ENCODE data around the gene WDFY4. TPM values are rescaled to one million over a fixed set of nuclear protein-coding genes. Genes with fewer than 3 reads are reported as not detected.

The WDFY4 gene
- polyA plus RNA-seq, 1 donor (not counting 4 experiments of a cell fraction or from before 2014, with no cell fraction given): 0.04 TPM

GRCh38 chr10:48774416-48775205 lies 89.9 kb downstream of the WDFY4 start:
- no peaks in the 10 kb centered on the region for H3K4me1 ChIP-seq (ENCODE audit: control insufficient read depth, extremely low read depth, insufficient read depth, low read length)
- FAIRE-seq (no peak), DNase-seq (ENCODE audit: low read depth, low spot score) (no peak)
- no peaks in the 10 kb centered on the region for H3K9me3 ChIP-seq (ENCODE audit: control insufficient read depth, low read depth, low read length)
- no peak overlapping the region for H3K4me3 ChIP-seq (ENCODE audit: control insufficient read depth in 2 of 3, extremely low read depth in 1 of 3, insufficient read depth in 2 of 3, low read depth in 1 of 3, low read length in 3 of 3)
- no peaks in the 10 kb centered on the region for H3K27me3 ChIP-seq (ENCODE audit: control insufficient read depth, extremely low read depth, insufficient read depth, low read length)
- H4K20me1 ChIP-seq (ENCODE audit: control insufficient read depth, extremely low read depth, insufficient read depth, low read length): no peaks in the 10 kb centered on the region
- H3K9me1 ChIP-seq (ENCODE audit: control insufficient read depth, extremely low read depth, insufficient read depth, low read length): no peaks in the 10 kb centered on the region
- H3K4me2 ChIP-seq (ENCODE audit: control insufficient read depth, extremely low read depth, insufficient read depth, low read depth, low read length): no peak overlapping the region
- dilution Hi-C loops (cut with MboI; ENCODE audit: extremely low pct_ligation_motif_present, low sequenced_read_pairs): no loop called here
- H3K27ac ChIP-seq (ENCODE audit: control insufficient read depth, insufficient read depth, low read length): no peak overlapping the region
- H2AFZ ChIP-seq (ENCODE audit: control insufficient read depth, low read length): no peak overlapping the region
- no peaks in the 10 kb centered on the region for H3K79me2 ChIP-seq (ENCODE audit: control insufficient read depth, insufficient read depth, low read length)
- H3K9ac ChIP-seq (ENCODE audit: control insufficient read depth, extremely low read depth, insufficient read depth, low read length): no peak overlapping the region
- no peaks in the 10 kb centered on the region for H3K36me3 ChIP-seq (ENCODE audit: control insufficient read depth in 2 of 2, extremely low read depth in 1 of 2, insufficient read depth in 2 of 2, low read length in 2 of 2)
- TF ChIP-seq CTCF (optimal IDR thresholded peaks at IDR 0.05 in 1 of 3, IDR thresholded peaks at IDR 0.05 in 1 of 3, conservative IDR thresholded peaks at IDR 0.05 in 1 of 3; ENCODE audit: extremely low read depth in 1 of 3, insufficient read depth in 2 of 3, low read length in 3 of 3) (no peak), EZH2 (IDR thresholded peaks at IDR 0.05; ENCODE audit: low read length) (no peak)

DNA sequence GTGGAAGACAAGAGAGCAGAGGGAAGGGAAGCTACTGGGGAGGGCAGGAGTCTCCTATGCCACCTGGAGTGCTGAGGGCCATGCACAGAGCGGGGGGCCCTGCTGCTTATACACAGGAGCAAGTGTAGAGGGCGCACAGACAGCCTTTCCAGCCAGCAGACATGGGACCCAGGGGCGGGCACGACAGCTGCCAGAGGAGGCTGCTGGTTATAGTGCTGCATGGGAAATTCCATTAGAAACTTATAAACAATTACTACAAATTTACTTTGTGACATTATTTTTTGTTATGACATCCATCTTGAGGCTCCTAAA lies 90.5 kb downstream of the WDFY4 start:
- H3K79me2 ChIP-seq (ENCODE audit: control insufficient read depth, insufficient read depth, low read length): no peaks in the 10 kb centered on the region
- no peak overlapping the region for H3K27ac ChIP-seq (ENCODE audit: control insufficient read depth, insufficient read depth, low read length)
- no peaks in the 10 kb centered on the region for H4K20me1 ChIP-seq (ENCODE audit: control insufficient read depth, extremely low read depth, insufficient read depth, low read length)
- no peak overlapping the region for H3K4me3 ChIP-seq (ENCODE audit: control insufficient read depth in 2 of 3, extremely low read depth in 1 of 3, insufficient read depth in 2 of 3, low read depth in 1 of 3, low read length in 3 of 3)
- no peaks in the 10 kb centered on the region for H3K4me1 ChIP-seq (ENCODE audit: control insufficient read depth, extremely low read depth, insufficient read depth, low read length)
- no peaks in the 10 kb centered on the region for H3K27me3 ChIP-seq (ENCODE audit: control insufficient read depth, extremely low read depth, insufficient read depth, low read length)
- no peak overlapping the region for H3K4me2 ChIP-seq (ENCODE audit: control insufficient read depth, extremely low read depth, insufficient read depth, low read depth, low read length)
- TF ChIP-seq EZH2 (IDR thresholded peaks at IDR 0.05; ENCODE audit: low read length) (no peak), CTCF (optimal IDR thresholded peaks at IDR 0.05 in 1 of 3, IDR thresholded peaks at IDR 0.05 in 1 of 3, conservative IDR thresholded peaks at IDR 0.05 in 1 of 3; ENCODE audit: extremely low read depth in 1 of 3, insufficient read depth in 2 of 3, low read length in 3 of 3) (no peak)
- DNase-seq (ENCODE audit: low read depth, low spot score) (no peak), FAIRE-seq (no peak)
- H3K9me1 ChIP-seq (ENCODE audit: control insufficient read depth, extremely low read depth, insufficient read depth, low read length): no peaks in the 10 kb centered on the region
- dilution Hi-C loops (cut with MboI; ENCODE audit: extremely low pct_ligation_motif_present, low sequenced_read_pairs): no loop called here
- H3K36me3 ChIP-seq (ENCODE audit: control insufficient read depth in 2 of 2, extremely low read depth in 1 of 2, insufficient read depth in 2 of 2, low read length in 2 of 2): no peaks in the 10 kb centered on the region
- H3K9me3 ChIP-seq (ENCODE audit: control insufficient read depth, low read depth, low read length): no peaks in the 10 kb centered on the region
- H3K9ac ChIP-seq (ENCODE audit: control insufficient read depth, extremely low read depth, insufficient read depth, low read length): no peak overlapping the region
- H2AFZ ChIP-seq (ENCODE audit: control insufficient read depth, low read length): no peak overlapping the region

Measured in keratinocyte (primary cell).